Measurements from ENCODE around the gene CEL.

Gene CEL

DNA sequence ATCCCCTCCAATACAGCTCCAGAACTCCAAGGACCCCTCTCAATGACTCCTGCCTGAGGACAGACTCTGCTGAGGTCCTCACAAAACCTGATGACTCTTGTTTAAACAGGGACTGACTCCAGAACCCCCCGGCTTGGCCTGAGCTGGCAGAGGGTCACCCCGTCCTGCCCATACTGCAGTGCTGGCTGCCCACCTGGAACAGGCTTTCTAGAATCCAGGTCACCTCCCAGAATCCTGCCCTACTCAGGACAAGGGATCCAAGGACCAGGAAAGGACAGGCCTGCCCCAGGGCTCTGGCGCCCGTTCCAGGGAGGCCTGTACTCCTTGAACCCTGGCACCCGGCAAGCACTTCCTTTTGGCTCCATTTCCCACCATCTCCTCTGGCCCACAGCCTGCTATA lies 37.1 kb downstream of the CEL start:
- no peak overlapping the region for H3K4me3 ChIP-seq (ENCODE audit: low read depth, low read length)
- TF ChIP-seq, protein P1, sequence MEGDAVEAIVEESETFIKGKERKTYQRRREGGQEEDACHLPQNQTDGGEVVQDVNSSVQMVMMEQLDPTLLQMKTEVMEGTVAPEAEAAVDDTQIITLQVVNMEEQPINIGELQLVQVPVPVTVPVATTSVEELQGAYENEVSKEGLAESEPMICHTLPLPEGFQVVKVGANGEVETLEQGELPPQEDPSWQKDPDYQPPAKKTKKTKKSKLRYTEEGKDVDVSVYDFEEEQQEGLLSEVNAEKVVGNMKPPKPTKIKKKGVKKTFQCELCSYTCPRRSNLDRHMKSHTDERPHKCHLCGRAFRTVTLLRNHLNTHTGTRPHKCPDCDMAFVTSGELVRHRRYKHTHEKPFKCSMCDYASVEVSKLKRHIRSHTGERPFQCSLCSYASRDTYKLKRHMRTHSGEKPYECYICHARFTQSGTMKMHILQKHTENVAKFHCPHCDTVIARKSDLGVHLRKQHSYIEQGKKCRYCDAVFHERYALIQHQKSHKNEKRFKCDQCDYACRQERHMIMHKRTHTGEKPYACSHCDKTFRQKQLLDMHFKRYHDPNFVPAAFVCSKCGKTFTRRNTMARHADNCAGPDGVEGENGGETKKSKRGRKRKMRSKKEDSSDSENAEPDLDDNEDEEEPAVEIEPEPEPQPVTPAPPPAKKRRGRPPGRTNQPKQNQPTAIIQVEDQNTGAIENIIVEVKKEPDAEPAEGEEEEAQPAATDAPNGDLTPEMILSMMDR (IDR thresholded peaks at IDR 0.05; ENCODE audit: borderline replicate concordance, insufficient read depth, low read depth, low read length) = no peak

GRCh38 chr9:133099726-133100505 lies 38.1 kb downstream of the CEL start:
- no peak overlapping the region for H3K4me3 ChIP-seq (ENCODE audit: low read depth, low read length)
- TF ChIP-seq, protein P1 (IDR thresholded peaks at IDR 0.05; ENCODE audit: borderline replicate concordance, insufficient read depth, low read depth, low read length) = no peak

DNA sequence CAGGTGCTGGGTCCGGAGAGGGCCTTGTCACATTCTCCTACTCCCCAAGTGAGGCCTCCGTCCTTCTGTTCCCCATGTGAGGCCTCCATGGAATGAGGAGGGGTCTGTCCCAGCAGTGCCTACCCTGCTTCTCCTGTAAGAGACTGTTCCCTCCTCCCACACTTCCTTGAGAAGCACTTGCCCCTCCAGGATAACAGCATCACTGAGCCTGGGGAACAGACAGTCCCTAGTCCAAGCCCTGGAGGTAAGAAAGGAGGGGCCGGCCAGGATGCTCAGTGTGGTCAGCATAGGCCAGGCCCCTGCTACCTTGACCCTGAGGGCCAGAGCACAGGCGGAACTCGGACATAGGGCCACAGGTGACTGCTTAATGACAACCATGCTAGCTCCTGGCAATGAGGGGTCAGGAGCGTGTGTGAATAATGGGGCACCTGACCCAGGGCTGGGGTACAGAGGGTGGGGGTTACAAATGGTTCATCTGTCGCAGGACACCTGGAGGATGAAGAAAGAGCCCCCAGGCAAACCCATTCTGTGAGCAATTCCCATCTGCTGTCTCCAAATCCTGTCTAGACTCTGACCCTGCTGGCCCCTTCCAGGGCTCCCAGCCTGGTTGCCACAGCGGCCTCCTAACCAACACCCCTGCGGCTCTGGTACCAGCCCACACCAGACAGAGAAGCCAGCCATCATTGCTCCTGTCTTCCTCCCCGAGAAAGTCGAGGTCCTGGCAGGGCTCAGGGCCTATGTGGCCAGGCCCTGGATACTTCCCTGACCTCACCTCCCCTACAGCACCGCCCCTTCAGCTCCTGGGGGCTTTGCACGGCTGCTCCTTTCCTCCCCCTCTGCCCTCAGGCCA lies 39.0 kb downstream of the CEL start:
- TF ChIP-seq, protein P1 (IDR thresholded peaks at IDR 0.05; ENCODE audit: borderline replicate concordance, insufficient read depth, low read depth, low read length) = no peak
- H3K4me3 ChIP-seq (ENCODE audit: low read depth, low read length) = no peak overlapping the region

GRCh38 chr9:133101356-133102189 lies 39.8 kb downstream of the CEL start:
- no peak overlapping the region for H3K4me3 ChIP-seq (ENCODE audit: low read depth, low read length)
- TF ChIP-seq, protein P1 (IDR thresholded peaks at IDR 0.05; ENCODE audit: borderline replicate concordance, insufficient read depth, low read depth, low read length) = no peak

- TF ChIP-seq, protein P1 (IDR thresholded peaks at IDR 0.05; ENCODE audit: borderline replicate concordance, insufficient read depth, low read depth, low read length) = no peak
- no peak overlapping the region for H3K4me3 ChIP-seq (ENCODE audit: low read depth, low read length)
Observed at GRCh38 chr9:133102190-133103021, 40.6 kb downstream of the CEL start.

All from GM12875 (cell line).